SK-N-SH (cell line): ENCODE results near the gene PPDPF.
"Not testable (repeated sequence)": the region's sequence is repeated elsewhere in the genome, so short reads cannot be mapped to it uniquely, and the experiment has no call there.

Experiments
- ELF1 ChIP-seq: IDR thresholded peaks from 2 replicates; pipeline ENCODE4 v1.4.0; 2012
- EZH2phosphoT487 ChIP-seq: fragments of 200-600 bp; sonication (generic); IDR thresholded peaks from 2 replicates; pipeline ENCODE4 v1.6.1; 2017; ENCODE audit warnings: low read depth, mixed run types, mild to moderate bottlenecking, antibody characterized with exemption, moderate library complexity, borderline replicate concordance
- GABPA ChIP-seq: IDR thresholded peaks from 2 replicates; pipeline ENCODE4 v1.4.0; 2012; ENCODE audit warnings: low read depth, mild to moderate bottlenecking
- NFIC ChIP-seq: IDR thresholded peaks from 2 replicates; pipeline ENCODE4 v1.4.0; 2012; ENCODE audit warnings: borderline replicate concordance
- RAD21 ChIP-seq: IDR thresholded peaks from 2 replicates; pipeline ENCODE4 v1.6.1; 2012; ENCODE audit warnings: mild to moderate bottlenecking, low read length
- RFX5 ChIP-seq: IDR thresholded peaks from 2 replicates; pipeline ENCODE4 v1.6.1; 2012; ENCODE audit warnings: mild to moderate bottlenecking, improper control_type of control experiment, low read length
- SMC3 ChIP-seq: IDR thresholded peaks from 2 replicates; pipeline ENCODE4 v1.6.1; 2012; ENCODE audit warnings: low read depth, low read length, improper control_type of control experiment
- YY1 ChIP-seq: IDR thresholded peaks from 2 replicates; pipeline ENCODE4 v1.4.0; 2012; ENCODE audit warnings: low read depth, mild to moderate bottlenecking
- TF ChIP-seq, protein P1 (sequence below): fragments of 200-600 bp; sonication (generic); IDR thresholded peaks from 2 replicates; pipeline ENCODE4 v1.6.1; 2017; ENCODE audit warnings: antibody characterized with exemption, mild to moderate bottlenecking, moderate library complexity
- TF ChIP-seq, protein P2 (sequence below): fragments of 150-350 bp; IDR thresholded peaks from 2 replicates; pipeline ENCODE4 v1.6.1; 2017; ENCODE audit warnings: antibody characterized with exemption, low read length, low read depth, borderline replicate concordance

GRCh38 chr20:63559485-63560332 is 39.1 kb downstream of the PPDPF start:
- not testable (repeated sequence) for TF ChIP-seq RAD21, EZH2phosphoT487, YY1, SMC3, ELF1, RFX5, GABPA, NFIC
- TF ChIP-seq, protein P1, sequence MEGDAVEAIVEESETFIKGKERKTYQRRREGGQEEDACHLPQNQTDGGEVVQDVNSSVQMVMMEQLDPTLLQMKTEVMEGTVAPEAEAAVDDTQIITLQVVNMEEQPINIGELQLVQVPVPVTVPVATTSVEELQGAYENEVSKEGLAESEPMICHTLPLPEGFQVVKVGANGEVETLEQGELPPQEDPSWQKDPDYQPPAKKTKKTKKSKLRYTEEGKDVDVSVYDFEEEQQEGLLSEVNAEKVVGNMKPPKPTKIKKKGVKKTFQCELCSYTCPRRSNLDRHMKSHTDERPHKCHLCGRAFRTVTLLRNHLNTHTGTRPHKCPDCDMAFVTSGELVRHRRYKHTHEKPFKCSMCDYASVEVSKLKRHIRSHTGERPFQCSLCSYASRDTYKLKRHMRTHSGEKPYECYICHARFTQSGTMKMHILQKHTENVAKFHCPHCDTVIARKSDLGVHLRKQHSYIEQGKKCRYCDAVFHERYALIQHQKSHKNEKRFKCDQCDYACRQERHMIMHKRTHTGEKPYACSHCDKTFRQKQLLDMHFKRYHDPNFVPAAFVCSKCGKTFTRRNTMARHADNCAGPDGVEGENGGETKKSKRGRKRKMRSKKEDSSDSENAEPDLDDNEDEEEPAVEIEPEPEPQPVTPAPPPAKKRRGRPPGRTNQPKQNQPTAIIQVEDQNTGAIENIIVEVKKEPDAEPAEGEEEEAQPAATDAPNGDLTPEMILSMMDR: not testable (repeated sequence)
- TF ChIP-seq, protein P2, sequence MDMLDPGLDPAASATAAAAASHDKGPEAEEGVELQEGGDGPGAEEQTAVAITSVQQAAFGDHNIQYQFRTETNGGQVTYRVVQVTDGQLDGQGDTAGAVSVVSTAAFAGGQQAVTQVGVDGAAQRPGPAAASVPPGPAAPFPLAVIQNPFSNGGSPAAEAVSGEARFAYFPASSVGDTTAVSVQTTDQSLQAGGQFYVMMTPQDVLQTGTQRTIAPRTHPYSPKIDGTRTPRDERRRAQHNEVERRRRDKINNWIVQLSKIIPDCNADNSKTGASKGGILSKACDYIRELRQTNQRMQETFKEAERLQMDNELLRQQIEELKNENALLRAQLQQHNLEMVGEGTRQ: not testable (repeated sequence)
